Middle frontal gyrus (tissue), 1 donor: ENCODE measurements around the gene ADAMTS14.

Experiments
- DNase-seq: peaks from one replicate; pipeline ENCODE4 v3.0.0-alpha.2; 2015; ENCODE audit warnings: low spot score; ENCODE audit errors: extremely low spot score

ADAMTS14 gene

DNA sequence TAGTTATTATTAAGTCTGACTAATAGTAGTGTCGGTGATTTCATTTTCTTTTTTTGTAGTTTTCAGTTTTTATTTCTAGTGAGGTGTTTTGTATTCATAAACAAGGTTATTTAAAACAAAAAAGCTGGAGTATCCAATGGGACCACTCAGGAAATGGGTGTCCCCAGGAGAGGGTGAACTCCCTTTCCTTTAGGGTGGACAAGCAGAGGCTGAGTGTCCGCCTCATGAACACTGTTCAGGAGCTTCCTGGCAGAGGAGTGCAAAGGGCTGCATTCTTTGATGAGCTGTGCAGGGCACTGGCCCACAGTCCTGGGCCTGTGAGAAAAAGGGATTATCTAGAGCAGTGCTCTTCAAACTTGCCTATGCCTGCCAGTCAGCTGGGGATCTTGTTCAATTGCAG is 56.0 kb downstream of the ADAMTS14 start:
- DNase-seq = no peak

DNA sequence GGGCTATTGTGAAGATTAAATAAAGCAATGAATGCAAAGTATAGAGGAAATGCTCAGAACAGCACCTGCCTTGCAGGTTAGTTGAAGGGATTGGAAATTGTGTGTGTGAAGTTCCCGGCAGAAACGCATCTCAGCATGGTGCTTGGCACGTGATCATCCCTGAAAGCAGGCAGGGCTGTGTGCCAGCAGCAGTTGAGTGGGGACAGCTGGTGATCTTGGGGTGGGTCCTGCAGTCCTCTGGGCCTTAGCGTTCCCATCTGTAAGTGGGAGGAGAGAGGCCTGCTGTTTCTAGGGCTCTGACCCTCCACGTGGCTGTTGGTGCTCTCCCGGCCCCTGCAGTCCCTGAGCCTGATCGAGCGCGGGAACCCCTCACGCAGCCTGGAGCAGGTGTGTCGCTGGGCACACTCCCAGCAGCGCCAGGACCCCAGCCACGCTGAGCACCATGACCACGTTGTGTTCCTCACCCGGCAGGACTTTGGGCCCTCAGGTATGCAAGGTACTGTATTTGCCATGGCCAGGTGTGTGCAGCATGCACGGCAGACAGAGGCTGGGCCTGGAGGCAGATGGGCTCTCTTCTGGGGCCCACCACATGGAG is 57.6 kb downstream of the ADAMTS14 start:
- no peak for DNase-seq

DNA sequence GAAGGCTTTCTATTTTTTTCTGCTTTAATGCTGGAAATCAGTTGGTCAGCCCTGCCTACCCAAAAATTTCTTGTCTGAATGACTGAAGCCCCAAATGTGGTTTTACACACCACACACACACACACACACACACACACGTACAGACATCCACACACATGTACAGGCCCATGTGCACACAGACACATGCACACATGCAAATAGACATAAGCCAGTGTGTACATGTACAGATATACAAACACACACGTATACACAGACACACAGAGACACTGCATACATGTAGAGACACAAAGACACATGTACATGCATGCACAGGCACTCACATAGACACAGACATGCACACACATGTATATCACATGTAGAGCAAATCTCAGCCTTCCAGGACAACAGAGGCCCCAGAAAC is 58.6 kb downstream of the ADAMTS14 start:
- DNase-seq = no peak

DNA sequence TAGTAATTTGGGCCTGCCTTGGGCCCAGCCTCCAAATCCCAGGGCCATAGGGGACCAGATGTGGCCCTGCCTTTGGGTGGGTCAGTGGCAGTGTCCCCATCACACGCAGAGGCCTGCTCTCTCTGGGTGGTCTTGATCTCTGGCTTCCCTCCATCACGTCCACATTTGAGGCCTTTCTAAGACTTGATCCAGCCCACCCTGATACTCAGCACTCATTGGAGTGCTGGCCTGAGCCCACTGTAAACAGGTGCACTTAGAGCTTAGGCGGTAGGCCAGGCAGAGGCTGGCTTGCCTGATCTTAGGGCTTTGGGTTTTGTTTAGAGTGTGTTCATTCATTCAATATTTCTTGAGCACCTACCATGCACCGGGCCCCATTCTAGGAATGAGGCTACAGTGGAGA is 60.3 kb downstream of the ADAMTS14 start:
- no peak for DNase-seq

DNA sequence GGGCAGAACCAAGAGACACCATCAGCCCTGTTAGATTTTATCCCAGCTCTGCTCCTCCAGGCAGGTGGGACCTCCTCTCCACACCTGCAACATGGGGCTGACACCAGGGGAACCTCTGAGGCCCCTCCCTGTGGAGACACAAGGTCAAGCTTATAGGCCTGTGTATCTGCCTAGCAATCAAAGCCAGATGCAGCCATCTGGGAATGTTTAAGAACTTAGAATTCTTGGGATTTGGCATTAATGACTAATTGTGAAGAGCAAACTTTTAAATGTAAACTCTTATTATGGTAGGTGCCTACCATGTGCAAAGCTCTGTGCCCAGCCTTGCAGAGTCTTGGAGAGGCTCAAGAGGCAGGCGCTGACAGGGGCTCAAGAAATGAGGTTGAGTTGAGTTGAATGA is 60.7 kb downstream of the ADAMTS14 start:
- no peak for DNase-seq

DNA sequence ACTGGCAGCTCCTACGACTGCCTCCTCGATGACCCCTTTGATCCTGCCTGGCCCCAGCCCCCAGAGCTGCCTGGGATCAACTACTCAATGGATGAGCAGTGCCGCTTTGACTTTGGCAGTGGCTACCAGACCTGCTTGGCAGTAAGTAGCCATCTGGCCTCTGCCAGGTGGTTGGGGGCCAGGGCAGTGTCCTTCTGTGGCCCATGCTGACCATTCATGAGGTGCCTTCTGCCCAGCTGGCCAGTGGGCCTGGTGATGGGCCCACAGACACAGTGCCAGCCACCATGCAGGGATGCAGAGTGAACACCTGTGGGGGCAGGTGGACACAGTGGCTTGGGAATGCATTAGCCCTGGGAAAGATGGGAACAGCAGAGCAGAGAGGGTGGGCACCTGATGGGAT is 62.9 kb downstream of the ADAMTS14 start:
- DNase-seq = no peak

DNA sequence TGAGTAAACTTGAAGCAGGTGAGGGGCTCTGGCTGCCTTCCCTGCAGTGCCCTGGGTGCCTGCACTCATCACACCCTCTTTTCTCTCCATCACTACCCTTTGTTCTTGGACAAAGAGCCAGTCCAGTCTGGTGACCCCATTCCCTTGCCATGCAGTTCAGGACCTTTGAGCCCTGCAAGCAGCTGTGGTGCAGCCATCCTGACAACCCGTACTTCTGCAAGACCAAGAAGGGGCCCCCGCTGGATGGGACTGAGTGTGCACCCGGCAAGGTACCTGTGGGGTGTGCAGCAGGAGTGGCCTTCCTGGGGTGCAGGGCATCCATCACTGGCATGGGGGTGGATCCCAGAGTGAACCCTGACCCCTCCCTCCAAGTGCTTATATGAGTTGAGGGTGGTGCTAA is 64.2 kb downstream of the ADAMTS14 start:
- no peak for DNase-seq

DNA sequence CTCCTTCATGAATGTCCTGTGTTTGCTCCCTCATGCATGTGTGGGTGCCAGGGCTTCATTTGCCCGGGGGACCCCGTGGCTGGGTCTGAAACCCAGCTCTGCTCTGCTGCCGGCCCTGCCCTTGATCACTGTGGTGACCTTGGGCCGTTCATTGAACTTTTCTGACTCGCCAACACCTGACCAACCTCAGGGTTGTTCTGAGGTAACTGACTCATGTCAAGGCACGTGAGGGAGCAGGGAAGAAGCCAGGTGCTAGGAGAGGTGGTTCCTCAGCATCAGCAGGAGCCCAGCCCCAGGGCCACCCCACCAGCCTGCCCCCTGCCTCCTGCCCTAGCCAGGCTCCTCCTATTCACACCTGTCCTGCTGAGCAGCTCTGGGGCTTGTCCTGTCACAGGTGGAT is 64.9 kb downstream of the ADAMTS14 start:
- DNase-seq = no peak

DNA sequence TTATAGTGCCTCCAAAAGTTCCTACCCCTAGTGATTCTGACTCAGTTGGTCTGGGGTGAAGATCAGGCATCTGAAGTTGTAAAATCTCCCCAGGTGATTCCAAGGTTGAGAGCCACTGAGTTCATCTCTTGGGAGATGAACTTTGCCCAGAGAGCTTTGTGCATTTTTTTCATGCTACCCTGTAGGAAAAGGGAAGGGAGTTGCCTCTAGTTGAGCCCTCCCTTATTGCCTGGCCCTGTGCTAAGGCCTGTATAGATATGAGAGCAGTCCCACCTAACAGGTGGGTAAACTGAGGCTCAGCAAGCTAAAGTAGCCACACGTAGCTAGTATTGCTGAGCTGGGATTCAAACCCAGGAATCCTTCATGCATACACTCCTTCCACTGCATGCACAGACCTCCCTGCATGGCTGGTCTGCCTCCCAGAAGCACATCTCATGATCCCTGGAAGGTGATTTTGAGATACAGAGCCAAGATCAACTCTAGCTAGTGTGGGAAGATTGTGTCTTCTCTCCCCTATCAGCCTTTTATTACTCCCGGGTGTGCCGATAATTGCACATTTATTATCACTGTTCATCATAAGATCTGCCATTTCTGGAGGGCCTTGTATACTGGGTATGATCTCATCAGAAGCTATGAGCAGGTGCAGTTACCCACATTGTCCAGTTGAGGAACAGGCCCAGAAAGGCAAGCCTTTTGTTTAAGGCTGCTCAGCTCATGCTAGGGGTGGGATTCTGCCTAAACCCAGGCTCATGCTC is 65.9 kb downstream of the ADAMTS14 start:
- no peak for DNase-seq

DNA sequence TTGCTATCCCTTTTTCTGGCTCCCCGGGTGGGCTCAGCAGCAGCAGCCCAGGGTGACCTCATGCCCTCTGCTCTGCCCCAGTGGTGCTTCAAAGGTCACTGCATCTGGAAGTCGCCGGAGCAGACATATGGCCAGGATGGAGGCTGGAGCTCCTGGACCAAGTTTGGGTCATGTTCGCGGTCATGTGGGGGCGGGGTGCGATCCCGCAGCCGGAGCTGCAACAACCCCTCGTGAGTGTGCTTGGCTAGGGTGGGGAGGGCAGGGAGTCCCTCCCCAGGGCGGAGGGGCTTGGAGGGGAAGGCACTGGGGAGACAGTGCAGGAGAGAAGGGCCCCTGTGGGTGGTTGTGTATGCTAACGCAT is 66.4 kb downstream of the ADAMTS14 start:
- no peak for DNase-seq

DNA sequence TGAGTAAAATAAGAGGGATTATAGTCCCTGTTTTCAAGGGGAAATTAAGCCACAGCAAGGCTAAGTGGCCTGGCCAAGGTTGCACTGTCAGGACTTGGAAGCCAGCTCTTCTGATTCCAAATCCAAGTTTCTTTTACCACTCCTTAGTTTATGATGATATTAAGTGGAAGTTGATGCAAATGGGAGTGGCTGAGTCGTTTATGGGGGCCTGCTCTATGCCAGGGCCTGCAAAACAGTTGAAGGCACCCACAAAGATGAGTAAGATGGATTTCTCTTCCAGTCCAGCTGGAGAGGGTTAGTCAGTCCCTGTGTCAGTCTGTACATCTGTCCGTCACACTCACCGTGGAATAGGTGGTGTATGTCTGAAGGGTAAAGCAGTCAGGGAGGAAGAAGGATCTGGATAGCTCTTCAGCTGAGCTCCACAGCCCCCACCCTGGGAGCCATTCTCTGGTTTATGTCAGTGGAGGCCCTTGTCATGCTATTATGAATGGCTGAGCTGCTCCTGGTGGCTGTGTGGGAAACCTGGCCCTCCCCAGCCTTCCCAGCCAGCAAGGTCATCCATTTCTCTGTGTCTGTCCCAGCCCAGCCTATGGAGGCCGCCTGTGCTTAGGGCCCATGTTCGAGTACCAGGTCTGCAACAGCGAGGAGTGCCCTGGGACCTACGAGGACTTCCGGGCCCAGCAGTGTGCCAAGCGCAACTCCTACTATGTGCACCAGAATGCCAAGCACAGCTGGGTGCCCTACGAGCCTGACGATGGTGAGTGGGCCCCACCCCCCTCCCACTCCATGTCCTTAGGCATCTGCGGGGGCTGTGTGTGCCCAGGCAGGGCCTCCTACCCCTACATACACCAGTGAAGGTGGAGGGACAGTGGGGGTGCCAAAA is 68.3 kb downstream of the ADAMTS14 start:
- DNase-seq = no peak

DNA sequence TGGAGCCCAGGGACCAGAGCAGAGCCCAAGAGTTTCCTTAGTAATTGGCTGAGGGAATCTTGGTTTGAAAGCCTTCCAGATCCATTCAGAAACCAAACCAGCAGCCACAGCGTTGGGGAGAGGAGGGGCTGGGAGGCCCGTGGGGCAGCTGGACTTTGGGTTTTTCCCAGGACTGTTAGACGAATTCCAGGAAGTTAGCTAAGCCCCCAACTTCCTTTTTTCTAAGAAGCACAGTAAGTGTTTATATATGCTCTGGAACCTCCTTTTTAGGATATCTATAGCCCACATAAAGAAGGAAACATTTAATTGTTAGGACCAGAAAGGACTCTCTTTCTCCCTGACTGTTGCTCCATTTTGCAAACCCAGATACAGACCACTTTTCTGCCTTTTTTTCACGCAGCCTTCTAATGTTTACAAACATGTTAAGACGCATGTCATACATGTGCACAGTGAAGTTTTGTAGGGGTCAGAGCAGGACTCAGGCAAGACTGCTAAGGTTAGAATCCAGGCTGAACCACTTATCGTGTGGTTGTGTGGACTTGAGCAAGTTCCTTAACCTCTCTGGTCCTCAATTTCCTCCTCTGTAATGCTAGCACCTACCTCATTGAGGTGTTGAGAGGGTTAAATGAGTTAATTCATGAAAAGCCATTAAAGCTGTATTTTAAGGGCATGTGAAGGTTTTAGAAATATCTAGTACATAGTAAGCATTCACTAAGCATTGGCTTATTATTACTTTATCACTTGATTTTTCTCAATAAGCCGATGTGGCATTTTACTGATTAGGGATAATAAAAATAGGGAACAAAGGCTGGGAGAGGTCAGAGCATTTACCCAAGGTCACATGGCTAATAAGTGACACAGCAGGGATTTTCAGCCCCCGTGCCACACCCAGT is 70.5 kb downstream of the ADAMTS14 start:
- DNase-seq = no peak

DNA sequence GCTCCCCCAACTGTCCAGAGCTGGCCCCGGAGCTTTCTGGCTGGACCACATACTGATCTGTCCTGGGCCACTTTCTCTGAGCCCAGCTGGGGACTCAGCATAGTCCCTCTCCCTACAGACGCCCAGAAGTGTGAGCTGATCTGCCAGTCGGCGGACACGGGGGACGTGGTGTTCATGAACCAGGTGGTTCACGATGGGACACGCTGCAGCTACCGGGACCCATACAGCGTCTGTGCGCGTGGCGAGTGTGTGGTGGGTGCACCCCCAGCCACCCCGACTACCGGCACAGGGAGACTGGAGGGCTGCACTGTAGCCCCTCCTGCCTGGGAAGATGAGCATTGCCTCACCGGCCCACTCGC is 71.1 kb downstream of the ADAMTS14 start:
- no peak for DNase-seq

DNA sequence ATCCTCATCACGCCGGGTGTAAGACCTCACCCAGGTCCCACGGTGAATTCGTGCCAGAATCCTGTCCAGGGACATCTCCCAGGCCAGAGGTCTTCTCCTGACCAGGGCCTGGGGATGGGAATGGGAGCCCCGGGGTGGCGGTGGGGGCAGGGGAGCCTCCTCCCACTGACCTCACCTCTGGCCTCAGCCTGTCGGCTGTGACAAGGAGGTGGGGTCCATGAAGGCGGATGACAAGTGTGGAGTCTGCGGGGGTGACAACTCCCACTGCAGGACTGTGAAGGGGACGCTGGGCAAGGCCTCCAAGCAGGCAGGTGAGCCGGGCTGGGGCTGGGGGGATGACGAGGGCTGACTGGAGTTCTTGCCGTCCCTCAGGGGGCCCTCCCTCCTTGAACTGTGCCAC is 71.6 kb downstream of the ADAMTS14 start:
- no peak for DNase-seq

DNA sequence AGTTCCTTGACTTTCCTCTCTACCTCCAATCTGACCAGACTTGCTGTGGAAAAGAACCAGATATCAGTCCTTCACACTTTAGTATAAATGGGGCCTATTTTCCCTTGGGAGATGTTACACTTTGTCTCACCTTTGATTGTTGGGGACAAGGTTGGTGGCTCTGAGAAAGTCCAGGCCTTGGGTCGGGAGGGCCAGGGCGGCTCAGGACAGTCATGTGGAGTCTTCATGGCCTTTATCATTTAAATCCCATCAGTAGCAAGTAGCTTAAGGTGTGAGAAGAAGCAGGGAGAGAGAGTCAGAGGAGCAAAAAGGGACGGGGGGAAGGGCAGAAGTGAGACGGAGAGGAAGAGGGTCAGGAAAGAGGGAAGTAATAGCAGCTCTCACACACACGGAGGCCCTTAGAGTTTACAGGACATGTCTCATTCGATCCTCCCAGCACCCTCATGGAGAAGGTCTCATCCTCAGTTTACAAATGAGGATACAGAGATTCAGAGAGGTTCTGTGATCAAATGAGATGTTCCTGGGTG is 72.4 kb downstream of the ADAMTS14 start:
- DNase-seq = no peak

DNA sequence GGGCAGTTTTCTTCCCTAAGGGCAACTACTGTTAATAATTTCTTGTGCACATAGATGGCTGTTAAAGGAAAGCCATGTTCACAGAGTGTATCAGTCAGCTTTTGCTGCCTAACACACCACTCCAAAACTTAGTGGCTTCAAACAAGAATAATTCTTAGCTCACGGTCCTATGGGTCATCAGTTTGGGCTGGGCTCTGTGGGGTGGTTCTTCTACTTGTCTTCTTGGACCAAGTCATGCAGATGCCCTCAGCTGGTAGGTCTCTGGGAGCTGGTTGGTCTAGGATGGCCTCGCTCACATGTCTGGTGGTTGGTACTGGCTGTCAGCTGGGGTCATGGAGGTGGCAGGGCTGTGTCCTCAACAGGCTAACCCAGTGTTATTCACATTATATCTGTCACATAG is 73.2 kb downstream of the ADAMTS14 start:
- DNase-seq = no peak

DNA sequence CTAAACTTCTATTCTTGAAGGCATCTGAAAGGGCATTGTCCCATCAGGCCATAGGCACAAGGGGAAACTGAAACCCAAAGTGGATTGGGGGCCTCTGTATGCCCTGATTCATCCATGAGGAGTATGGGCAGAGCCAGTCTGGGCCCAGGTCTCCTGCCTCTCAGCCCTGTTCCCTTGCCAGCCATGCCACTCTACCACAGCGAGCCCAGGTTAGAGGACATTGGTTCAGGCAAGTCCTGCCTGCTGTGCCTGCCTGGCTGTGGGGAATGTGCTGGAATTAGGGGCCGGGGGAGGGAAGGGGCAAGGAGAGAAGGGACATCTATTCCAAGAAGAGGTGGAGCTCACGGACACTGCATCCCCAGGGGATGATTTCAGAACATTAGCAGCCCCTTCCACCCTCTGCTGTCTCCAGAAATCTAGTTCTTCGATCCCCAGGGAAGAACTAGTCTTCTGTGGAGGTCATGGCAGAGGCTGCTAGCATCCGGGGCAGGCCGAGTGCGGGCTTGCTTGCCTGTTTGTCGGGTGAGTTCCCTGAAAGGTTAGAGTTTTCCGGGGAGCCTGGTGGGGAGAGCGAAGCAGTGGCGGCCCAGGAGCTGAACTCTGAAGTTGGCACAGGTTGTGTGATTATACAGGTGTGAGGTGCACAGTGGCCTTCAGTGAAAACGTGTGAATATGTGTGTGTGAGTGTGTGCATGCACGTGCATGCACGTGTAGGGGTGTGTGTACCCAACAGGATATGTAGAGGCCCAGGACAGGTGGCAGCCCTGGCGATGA is 75.1 kb downstream of the ADAMTS14 start:
- DNase-seq = no peak

DNA sequence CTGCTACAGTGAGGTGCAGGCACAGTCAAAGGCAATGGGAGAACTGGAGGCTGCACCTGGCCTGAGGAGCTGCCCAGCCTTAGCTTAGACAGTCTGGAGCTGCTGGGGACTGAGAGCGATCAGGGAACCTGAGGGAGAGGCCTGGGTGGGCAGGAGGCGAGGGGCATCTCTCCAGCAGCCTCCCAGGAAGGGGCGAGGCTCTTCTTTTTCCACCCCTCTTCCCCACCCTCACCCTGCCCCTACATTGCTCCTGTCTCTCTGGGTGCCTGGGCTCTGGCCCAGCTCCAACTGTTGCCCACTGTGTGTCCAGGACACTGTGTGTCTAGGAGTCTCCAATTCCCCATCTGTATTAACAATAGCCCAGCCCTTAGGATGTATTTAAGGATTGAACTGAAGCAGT is 76.0 kb downstream of the ADAMTS14 start:
- no peak for DNase-seq

DNA sequence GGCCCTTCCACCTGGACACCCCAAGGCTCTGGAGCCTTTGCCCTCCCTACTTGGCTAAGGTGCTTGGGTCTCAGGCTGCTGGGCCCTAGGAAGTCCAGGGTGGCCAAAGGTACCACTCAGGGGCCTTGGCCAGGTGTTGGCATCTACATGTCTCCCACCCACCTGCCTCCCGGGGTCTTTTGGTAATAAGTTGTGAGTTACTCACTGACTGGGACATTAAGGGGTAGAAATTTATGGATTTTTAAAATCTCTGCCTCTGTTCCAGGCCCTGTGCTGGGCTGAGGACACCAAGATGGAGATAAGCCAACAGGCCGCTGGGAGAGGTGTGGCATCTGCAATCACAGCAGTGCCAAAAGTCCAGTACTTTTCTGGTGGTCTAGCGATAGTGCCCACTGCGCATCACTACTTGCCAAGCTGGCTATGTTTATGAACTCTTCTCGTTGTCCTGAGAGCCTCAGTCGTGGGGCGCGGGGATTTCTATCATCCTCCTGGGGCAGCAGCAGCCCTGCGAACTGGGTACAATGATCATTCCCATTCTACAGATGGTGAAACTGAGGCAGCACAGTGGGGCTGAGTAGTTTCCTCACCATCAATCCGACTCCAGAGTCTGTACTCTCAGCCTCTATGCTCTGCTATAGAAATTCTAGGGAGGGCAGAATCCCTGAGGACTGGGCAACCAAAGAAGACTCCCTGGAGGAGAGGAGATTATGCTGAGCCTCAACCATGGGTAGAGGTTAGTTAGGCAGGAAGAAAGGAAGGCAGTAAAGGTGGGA is 76.7 kb downstream of the ADAMTS14 start:
- no peak for DNase-seq

DNA sequence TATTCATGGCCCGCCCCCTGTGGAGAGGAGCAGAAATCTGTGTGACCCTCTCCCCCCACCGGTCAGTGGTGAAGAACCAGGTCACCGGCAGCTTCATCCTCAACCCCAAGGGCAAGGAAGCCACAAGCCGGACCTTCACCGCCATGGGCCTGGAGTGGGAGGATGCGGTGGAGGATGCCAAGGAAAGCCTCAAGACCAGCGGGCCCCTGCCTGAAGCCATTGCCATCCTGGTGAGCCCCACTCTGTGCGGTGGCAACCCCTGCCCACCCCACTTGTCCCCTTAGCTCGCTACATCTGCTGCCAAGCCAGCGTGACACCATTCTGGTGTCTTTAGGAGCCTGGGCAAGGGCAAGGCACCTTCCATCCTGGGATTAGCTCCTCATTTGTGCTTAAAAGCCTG is 77.5 kb downstream of the ADAMTS14 start:
- DNase-seq = no peak
